Measurements from ENCODE around the gene PRSS23. TPM values are rescaled to one million over a fixed set of nuclear protein-coding genes. Genes with fewer than 3 reads are reported as not detected.

The PRSS23 gene
- total RNA-seq, 1 experiment from 2014 or later: 141 TPM

DNA sequence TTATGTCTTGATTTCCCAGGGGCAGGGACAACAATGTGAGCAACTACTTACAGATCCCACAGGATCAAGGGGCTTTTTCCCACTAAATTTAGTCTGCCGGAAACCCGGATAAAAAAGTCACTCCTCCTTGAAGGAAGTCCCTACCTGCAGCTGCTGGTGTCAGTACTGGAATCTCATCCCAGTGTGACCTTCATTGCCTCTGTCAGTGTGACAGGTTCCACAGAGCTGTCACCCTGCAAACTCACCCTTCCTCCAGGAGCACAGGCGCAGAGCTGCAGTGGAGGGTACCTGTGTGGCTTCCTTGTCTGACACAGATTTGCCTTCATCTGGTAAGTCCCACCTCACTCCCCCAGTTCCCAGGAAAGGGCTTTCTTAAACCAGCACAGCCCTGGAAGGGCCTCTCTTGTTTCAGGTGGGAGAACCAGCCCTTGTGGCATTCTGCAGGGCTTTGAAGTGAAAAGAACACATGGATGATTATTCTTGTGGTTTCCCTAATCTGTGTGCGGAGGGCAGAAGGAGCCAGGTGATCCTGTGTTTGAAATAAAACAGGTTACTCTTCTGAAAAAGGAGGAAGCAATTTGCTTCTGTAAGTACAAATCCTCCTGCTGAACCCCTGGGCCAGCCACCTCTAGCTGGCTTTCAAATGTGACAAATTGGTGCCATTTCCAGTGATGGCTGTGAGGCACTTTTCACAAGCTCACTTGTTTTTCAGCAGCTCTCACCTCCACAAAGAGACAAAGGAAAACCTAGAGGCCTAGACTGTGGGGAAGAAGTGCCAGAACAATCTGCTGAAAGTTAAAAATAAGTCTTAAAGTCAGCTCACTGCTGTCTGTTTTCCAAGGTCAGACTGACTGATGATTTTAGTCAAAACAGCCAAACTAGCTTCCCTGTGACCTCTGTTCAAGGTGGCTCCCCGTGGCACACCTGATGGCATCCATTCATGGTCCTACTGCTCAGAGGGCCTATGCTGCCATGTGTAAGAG is 9.2 kb upstream of the PRSS23 start:
- no peak for DNase-seq (ENCODE audit: low read depth)

DNA sequence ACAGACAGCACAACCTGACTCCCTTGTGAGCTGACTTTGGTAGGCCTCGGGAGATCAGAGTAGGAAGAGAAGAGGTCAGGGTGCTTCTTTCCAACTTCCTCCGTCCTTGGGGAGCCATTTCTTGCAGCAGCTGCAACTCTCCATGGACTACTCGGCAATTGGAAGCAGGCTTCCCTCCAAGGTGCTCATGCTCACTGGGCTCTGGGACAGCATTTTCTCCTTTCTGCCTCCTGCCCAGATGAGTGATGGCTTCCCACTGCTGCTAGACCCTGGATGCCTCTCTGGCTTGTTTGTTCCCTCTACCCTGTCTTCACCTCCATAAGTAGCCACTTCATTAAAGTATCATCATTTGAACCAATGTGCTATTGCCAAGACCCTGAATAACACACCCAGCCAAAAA is 8.2 kb upstream of the PRSS23 start:
- DNase-seq (ENCODE audit: low read depth): no peak

DNA sequence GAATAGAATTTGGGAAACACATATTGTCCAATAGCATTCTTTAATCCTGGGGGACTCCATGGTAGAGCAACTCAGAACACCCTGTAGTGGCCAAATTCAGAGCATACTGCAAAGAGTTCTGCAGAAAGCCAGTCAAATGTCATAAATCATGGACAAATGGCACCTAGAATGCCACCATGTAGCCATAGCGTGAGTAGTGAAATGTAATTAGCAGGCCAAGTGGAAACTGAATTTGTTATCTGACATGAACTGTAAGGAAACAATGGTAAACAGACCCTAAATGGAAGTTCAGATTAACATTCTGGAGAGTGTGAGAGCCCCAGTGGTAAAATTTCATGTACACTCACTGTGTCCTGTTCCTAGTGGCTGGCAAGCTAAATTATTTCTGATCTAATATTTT is 7.0 kb upstream of the PRSS23 start:
- no peak for DNase-seq (ENCODE audit: low read depth)

DNA sequence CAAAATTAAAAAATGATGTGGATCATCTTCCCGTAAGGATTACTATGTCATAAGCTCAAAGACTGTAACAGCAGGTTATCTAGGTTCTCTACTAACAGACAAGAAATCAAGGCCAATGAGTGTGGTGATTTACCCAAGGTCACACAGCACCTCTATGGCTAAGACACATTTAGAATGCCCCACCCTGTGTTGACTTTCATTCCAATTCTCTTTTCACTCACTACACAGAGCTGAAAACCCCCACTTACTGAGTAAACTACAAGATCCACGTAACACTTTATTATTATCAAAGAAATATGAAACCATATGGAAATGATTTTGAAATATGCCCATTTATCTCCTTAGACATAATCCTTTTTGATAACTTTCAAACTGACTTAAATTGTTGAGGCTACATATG is 4.8 kb upstream of the PRSS23 start:
- DNase-seq (ENCODE audit: low read depth): no peak

DNA sequence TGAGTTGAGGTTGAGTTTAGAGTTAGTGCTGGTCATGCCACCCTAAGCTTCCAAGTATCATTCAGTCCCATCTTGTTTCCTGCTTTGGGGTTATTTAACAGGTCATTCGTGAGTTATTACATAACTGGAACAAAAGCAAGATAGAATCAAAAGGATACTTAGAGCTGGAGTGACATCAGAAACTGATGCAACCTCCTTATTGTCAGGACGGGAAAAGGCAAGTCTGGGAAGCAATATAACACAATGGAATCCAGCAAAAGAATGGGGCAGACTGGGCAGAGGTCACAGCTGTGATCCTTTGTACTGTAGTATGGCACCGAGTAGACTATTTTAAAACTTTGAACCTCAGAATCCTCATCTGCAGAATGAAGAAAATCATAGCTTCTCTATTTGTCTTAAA is 4.4 kb upstream of the PRSS23 start:
- DNase-seq (ENCODE audit: low read depth): no peak

DNA sequence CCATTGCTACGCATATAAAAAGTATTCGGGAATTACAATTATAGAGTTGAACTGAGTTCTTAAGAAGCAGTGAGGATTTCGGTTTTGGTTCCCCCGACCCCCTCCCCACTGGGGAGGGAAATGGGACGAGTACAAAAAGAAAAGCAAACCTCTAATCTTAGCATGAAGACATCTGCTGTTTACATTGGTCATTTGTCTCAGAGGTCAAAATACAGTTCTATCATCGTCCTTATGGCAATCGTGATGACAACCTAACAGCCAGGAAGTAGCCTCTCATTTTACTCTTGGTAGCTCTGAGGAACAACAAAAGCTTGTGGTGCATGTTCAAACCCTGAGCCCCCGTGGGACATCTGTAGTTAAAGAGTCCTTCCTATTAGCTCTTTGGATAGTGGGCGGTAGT is 3.2 kb upstream of the PRSS23 start:
- no peak for DNase-seq (ENCODE audit: low read depth)

DNA sequence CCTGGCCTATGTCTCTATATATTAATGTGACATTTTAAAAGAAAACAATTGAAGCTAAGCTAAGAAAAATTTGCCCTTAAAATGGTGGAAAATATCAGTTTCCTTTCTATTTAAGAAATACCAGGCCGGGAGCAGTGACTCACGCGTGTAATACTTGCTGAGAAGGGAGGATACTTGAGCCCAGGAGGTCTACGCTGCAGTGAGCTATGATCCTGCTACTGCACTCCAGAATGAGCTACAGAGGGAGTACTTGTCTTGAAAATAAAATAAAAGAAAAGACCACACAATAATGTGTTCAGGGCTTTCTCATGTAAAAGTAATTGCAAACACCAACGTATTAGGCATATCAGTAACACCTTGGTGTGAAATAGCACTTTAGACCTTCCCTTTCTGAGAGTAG is 1.4 kb upstream of the PRSS23 start:
- peak; percentile 90 for DNase-seq (ENCODE audit: low read depth)

DNA sequence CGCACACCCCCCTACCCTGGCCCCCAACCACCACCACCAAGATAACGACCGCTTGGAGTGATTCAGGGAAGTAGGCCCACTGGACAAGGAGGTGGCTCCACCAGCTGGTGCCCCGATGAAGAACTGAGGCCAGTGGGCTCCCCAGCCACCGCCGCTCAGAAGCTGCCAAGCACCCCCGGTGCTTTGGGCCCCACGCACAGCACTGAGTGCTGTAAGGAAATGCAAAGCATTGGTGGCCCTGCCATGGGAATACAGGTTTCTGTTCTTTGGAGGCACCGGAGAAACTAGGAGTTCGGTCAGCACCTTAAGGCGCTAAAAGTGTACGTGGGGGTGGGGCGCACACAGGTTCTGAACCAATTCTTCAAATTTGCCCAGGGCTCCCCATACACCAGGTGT is 664 bp upstream of the PRSS23 start:
- DNase-seq (ENCODE audit: low read depth): no peak

DNA sequence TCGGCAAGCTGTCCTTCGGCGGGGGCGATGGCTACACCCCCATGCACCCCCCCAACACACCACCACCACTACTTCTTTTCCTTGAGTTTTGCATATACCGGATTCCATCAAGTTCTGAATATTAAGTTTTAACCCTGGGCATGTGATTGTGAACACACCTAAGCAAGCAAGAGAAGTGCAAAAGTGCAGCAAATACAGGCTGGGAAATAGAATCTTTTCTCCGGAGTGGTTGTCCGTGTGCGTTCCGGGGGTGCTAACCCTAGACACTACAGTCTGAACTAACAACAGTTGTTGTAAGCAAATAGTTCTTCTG is 574 bp downstream of the PRSS23 start:
- no peak for DNase-seq (ENCODE audit: low read depth)

DNA sequence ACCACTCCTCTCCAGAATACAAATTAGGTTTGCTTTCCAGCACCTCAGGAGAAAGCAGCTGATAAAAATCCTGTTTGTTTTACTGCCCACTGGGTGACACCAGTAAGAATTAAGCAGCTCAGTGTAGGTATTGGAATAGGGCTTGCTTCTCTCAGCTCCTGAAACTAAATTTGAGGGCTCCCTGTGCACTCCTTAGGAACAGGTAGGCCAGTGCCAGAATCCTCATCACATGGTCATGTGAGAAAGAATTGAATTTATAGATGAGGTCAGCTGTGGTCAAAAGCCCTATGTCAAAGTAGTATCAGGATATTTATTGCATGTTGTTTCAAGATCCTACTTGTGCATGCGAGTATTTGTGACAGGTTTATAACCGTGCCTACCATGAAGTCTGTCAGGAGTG is 1.0 kb downstream of the PRSS23 start:
- DNase-seq (ENCODE audit: low read depth): no peak

DNA sequence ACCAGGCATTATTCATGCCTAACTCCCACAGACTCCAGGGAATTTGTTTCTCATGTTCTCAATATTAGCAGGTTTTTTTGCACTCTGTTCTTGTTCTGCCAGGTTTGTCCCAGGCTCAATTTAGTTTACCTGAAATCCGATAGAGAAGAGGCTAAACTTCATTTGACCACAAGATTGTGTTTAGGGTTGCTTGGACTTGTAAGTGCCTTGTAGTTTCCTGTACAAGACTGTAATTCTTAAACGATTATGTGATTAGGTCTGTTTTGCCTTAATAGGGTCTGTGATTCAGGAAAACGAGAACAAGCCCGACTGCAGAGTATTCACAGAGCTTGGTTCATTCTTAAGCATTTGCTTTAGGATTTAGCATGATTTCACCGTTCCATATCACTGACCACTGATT is 1.8 kb downstream of the PRSS23 start:
- no peak for DNase-seq (ENCODE audit: low read depth)

DNA sequence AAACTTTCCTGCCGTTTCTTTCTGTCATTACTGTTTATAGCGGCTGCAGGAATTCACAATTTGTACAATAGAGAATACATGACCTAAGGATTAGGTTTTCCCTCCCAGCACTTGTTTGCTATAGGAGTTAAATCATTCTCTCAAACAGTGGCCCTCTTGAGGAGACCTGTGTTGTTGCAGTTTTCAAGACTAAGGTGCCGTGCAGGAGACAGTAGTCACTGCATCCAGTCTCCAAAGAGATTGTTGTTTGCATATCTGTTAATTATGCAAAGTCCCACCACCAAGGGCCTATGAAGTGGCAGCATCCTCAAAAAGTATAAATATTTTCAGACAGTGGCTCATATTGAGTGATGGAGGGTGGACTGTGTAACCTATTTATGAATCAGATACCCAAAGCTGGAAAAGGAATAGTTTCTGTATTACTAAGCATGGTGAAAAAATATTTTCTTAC is 2.3 kb downstream of the PRSS23 start:
- DNase-seq (ENCODE audit: low read depth): peak; percentile 62

DNA sequence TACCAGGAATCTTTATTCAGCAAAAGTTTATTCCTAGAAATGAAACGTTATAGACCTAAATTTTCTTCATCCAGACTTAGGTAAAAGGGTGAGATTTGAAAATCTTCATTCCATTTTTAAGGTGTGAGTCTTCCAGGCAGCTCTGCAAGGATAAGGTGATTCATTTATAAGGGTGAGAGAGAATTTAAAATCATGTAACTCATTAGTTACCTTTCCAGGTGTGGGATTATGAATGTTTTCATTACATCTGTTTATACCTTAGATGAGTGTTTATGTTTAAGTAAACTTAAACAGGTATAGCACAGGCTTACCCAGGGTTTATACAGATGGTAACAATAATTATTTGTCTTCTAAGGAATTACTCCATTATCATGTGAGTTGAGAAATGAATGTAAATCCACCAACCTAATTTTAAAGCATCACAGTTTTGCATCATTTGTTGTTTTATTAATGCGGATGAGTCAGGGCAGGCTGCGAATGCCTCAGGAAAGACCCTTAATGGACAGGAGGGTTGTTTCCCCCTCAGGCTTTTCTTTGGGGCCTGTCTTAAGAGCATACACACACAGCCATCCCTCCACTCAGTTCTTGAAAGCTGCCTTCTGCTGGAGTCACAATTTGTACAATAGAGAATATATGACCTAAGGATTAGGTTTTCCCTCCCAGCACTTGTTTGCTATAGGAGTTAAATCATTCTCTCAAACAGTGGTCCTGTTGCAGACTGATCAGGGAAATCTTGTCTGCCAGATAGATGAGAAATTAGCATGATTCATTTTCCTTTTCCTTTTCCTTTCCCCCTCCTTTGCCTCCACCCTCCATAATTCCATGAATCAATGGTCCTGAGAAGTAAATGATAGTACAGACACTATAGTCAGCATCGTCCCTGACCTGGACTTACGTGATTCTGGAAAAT is 3.0 kb downstream of the PRSS23 start:
- no peak for DNase-seq (ENCODE audit: low read depth)

DNA sequence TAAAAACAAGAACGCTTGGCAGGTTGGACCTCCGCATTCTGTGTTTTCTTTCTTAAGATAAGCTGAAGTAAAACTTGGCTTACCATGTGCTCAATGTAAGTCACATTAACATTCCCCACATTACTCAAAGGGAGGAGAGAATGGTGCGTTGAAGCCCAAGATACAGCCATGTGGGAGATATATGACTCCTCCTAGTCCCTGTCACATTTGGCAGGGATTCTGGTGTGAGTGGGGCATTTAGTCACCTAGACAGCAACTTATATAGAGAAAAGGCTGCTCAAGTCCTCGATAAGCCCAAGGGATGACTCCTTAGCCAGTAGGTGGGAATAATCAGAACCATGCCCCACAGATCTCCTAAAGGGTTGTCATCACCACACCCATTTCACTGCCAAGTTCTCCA is 4.6 kb downstream of the PRSS23 start:
- no peak for DNase-seq (ENCODE audit: low read depth)

DNA sequence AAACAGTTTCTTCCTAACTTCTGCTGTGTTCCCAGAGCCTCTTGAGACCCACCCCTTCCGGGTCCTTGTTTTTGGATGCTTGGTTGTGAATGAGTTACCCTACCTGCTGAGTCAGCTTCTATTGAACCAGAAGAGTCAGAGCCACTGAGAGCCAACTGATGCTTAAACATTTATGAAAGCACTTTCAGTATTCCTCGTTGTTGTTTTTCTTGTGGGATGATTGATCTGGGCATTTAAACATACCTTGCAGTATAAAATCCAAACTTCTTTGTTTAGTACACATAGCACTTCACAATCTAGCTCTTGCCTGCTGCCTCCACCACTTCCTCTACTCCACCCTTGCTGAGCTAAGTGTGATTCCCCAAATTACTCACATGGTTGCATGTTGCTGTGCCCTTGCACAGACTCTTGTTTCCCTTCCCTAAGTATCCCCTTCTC is 5.5 kb downstream of the PRSS23 start:
- peak; percentile 33 for DNase-seq (ENCODE audit: low read depth)

DNA sequence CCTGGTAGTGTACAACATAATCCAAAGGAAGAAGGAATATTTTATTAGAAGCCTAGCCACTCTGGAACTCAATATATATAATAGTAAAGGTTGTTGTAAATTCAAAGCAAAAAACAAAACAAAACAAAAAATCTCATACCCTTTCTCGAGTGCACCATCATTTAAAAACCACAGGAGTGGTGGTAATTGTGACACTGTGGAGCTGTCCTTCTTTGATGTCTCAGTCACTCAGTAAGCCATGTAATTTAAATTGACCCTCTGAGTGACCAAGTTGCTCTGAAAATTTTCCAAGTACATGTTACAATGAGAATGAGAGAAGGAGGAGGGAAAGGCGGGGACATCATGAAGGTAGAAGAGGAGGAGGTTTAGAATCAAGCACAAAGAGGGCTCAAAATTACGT is 6.6 kb downstream of the PRSS23 start:
- no peak for DNase-seq (ENCODE audit: low read depth)

DNA sequence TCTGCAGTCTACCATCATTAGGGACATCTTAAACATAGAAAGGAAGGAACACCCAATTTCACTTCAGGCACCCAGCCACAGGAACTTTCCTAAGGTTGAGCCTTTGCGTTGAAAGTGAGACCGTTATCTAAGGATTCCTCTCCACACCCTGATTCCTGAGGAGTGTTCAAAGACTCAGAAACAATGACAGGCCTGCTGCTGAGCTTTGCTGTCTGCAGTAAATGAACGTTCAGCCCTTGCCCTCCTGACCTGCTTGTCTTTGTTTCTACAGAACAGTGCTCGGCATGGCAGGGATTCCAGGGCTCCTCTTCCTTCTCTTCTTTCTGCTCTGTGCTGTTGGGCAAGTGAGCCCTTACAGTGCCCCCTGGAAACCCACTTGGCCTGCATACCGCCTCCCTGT is 7.0 kb downstream of the PRSS23 start:
- DNase-seq (ENCODE audit: low read depth): no peak

DNA sequence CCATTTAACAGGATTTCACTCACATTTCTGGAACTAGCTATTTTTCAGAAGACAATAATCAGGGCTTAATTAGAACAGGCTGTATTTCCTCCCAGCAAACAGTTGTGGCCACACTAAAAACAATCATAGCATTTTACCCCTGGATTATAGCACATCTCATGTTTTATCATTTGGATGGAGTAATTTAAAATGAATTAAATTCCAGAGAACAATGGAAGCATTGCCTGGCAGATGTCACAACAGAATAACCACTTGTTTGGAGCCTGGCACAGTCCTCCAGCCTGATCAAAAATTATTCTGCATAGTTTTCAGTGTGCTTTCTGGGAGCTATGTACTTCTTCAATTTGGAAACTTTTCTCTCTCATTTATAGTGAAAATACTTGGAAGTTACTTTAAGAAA is 9.2 kb downstream of the PRSS23 start:
- DNase-seq (ENCODE audit: low read depth): no peak

DNA sequence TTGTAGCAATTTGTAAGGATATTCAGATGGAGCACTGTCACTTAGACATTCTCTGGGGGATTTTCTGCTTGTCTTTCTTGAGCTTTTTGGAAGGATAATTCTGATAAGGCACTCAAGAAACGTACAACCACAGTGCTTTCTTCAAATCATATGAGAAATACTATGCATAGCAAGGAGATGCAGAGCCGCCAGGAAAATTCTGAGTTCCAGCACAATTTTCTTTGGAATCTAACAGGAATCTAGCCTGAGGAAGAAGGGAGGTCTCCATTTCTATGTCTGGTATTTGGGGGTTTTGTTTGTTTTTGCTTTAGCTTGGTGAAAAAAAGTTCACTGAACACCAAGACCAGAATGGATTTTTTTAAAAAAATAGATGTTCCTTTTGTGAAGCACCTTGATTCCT is 9.9 kb downstream of the PRSS23 start:
- no peak for DNase-seq (ENCODE audit: low read depth)

DNA sequence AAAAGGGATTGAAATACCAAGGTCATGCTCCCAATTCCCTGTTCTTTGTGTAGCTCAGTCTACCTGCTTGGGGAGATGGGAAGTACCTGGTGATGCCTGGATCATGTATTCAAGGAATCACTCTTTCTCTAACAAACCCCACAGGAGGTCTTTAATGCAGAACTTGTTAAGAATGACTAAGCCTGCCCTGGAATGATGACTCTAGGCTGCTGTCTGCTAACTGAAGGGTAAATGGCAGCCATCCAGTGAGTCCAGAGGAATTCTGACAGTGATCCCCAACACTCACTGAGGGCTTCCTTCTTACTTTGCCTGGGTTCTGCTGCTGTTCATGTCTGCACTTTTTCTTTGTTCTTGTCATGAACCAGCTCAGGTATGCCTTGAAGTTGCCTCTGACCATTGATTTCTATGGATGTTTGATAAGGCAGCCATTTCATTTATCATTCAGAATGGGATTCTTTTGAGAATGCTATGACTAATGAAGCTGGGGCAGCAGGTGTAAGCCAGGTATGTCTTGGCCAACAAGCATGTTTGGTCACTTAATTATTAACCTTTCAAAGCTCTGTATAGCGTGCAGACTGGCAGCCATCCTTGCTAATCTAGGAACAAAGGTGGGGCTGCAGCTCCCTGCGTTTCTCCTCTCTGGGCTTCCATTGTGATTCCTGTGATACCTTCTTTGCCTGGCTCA is 11.4 kb downstream of the PRSS23 start:
- peak; percentile 79 for DNase-seq (ENCODE audit: low read depth)

DNA sequence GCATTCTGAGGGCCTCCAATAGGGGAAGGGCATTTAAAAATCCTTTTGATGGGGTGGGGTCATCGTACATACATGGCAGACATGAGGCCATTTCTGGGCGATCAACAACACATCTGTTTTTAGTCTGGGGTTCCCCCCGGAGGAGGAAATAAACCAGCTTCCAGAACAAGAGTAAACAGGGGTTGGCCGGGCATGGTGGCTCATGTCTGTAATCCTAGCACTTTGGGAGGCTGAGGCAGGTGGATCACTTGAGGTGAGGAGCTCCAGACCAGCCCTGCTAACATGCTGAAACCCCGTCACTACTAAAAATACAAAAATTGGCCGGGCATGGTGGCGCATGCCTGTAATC is 12.0 kb downstream of the PRSS23 start:
- no peak for DNase-seq (ENCODE audit: low read depth)

DNA sequence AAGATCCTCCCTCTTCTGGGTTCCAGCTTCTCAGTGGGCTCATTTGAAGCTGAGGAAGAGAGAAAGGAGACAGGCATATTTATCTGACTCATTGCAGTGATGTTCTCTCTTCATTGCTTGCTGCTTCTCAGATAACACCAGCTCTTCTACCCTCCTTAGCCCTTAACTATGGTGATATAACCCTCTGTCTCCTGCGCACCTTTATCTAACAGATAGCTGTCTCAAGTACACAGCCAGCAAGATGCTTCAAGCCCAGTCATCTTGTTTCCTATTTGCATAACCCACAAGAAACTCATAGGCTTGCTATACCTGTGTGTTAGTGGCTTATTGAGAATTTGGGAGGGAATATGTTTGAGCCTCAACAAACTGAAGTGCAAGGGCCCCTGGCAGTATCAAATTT is 12.6 kb downstream of the PRSS23 start:
- DNase-seq (ENCODE audit: low read depth): no peak
